Ovary (tissue), 10 donors: ENCODE data around the gene TEFM. TPM values are rescaled to one million over a fixed set of nuclear protein-coding genes. Genes with fewer than 3 reads are reported as not detected.

Experiments
- DNase-seq, 5 donors: peaks; one replicate each; pipeline ENCODE4 v3.0.0-alpha.2; 2019 to 2020
- H3K27ac ChIP-seq, 2 donors: fragments of 200-600 bp; one replicate each; pipeline versions ENCODE4 v1.5.1 to v1.8.0; 2019 to 2022
- H3K27me3 ChIP-seq: fragments of 200-600 bp; one replicate; pipeline ENCODE4 v1.8.0; 2022
- H3K36me3 ChIP-seq: fragments of 200-600 bp; sonication (generic); one replicate; pipeline ENCODE4 v1.5.1; 2019
- H3K4me1 ChIP-seq: one replicate; pipeline ENCODE4 v1.8.1; 2013; ENCODE audit warnings: mild to moderate bottlenecking, moderate library complexity; ENCODE audit not compliant: insufficient read depth
- H3K4me3 ChIP-seq: fragments of 200-600 bp; sonication (generic); one replicate; pipeline ENCODE4 v1.5.1; 2017
- H3K9me3 ChIP-seq, 2 donors: fragments of 200-600 bp in 1 of 2; sonication (generic) in 1 of 2; one replicate each; pipeline versions ENCODE4 v1.5.1 to v1.8.1; 2013 to 2019; ENCODE audit warnings: mild to moderate bottlenecking in 1 of 2, moderate library complexity in 1 of 2
- EP300 ChIP-seq: sonication (generic); formaldehyde crosslinking; IDR thresholded peaks from one replicate; pipeline ENCODE4 v1.6.1; 2017; ENCODE audit warnings: antibody characterized with exemption
- POLR2A ChIP-seq: fragments of 450-650 bp; IDR thresholded peaks from one replicate; pipeline ENCODE4 v1.6.1; 2017; ENCODE audit warnings: antibody characterized with exemption, mild to moderate bottlenecking, moderate library complexity
- WGBS, 3 donors: extraction: QIAGEN DNeasy Blood & Tissue Kit in 1 of 3; methylation state at CpG; one replicate each; pipeline versions ENCODE4 v1.1.5 to v1.1.7; 2013 to 2017; 5-methylcytosine and 5-hydroxymethylcytosine counted together
- intact Hi-C, 4 donors: fragments of 100-400 bp; cut with DNase I; formaldehyde crosslinking; loops; one replicate each; pipeline versions ENCODE4 v1.11.0 to v1.15.1; 2022 to 2023
- long read RNA-seq, 3 donors: library from polyadenylated mRNA in 2 of 3; unstranded in 2 of 3; transcript quantifications; one replicate each; pipeline ENCODE4 v2.0.0 and lab custom pipeline, GENCODE V29; 2021 to 2026
- polyA plus RNA-seq, 2 donors: library from polyadenylated mRNA; stranded (reverse); fragments of 200-250 nt in 1 of 2; fragments of 350-450 nt in 1 of 2; fragmentation: Illumina TruSeq in 1 of 2; extraction: RNeasy Lipid Tissue Mini Kit (QIAGEN cat#74804) in 1 of 2; gene quantifications; one replicate each; pipeline ENCODE4 v1.2.3, GENCODE V29; 2013 to 2014
- total RNA-seq, 7 donors: library from RNA; depleted of rRNA in 2 of 7; stranded (reverse); fragments of >200 nt in 2 of 7; fragmentation: NEBNext Ultra II Directional in 3 of 7; extraction: Animal tissue kit (Norgen Biotek cat#: 25700) in 3 of 7; gene quantifications; one replicate each; pipeline versions ENCODE4 v1.1.0 to v1.2.4, GENCODE V29; 2016 to 2023
- TF ChIP-seq, protein P1 (sequence below), 3 donors: fragments of 450-650 bp in 2 of 3; fragments of 200-600 bp in 1 of 3; IDR thresholded peaks; one replicate each; pipeline versions ENCODE4 v1.5.1 to v1.8.0; 2016 to 2022; ENCODE audit warnings: antibody characterized with exemption in 3 of 3, mild to moderate bottlenecking in 1 of 3
- donor health status: DM: no; HTN: no; CAD: no; lungs with moderate emphysema.
- donor health status: DM: no; HTN: no; CAD: no.
- donor health status: Bipolar disorder and iron deficiency.
- donor health status: DM: yes; HTN: yes; CAD: no.
- donor health status: DM: no; HTN: no; CAD: no.
- donor health status: DM: yes; HTN: yes; CAD: no.

TEFM gene, protein sequence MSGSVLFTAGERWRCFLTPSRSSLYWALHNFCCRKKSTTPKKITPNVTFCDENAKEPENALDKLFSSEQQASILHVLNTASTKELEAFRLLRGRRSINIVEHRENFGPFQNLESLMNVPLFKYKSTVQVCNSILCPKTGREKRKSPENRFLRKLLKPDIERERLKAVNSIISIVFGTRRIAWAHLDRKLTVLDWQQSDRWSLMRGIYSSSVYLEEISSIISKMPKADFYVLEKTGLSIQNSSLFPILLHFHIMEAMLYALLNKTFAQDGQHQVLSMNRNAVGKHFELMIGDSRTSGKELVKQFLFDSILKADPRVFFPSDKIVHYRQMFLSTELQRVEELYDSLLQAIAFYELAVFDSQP
- total RNA-seq (10 to 100 TPM; 11.8 to 18.3 (median 14.7) TPM), polyA plus RNA-seq (10 to 100 TPM in 1 of 2 donors, 1 to 10 TPM in 1; 9.4 to 13.2 TPM)
- long read RNA-seq, donor 1, partial matches to known transcripts = 1 of 10 reads
- long read RNA-seq, donor 1, other reads (novel, unspliced or antisense) = 2 of 10 reads
- long read RNA-seq, donor 2, transcript TEFM-205 (4 exons, 1,891 nt) = major isoform, 12 of 16 reads
- long read RNA-seq, donor 2, partial matches to known transcripts = 0 of 16 reads
- long read RNA-seq, donor 2, other reads (novel, unspliced or antisense) = 0 of 16 reads
- long read RNA-seq, donor 3, transcript TEFM-205 (4 exons, 1,891 nt) = major isoform, 5 of 7 reads
- long read RNA-seq, donor 3, partial matches to known transcripts = 0 of 7 reads
- long read RNA-seq, donor 3, other reads (novel, unspliced or antisense) = 2 of 7 reads

DNA sequence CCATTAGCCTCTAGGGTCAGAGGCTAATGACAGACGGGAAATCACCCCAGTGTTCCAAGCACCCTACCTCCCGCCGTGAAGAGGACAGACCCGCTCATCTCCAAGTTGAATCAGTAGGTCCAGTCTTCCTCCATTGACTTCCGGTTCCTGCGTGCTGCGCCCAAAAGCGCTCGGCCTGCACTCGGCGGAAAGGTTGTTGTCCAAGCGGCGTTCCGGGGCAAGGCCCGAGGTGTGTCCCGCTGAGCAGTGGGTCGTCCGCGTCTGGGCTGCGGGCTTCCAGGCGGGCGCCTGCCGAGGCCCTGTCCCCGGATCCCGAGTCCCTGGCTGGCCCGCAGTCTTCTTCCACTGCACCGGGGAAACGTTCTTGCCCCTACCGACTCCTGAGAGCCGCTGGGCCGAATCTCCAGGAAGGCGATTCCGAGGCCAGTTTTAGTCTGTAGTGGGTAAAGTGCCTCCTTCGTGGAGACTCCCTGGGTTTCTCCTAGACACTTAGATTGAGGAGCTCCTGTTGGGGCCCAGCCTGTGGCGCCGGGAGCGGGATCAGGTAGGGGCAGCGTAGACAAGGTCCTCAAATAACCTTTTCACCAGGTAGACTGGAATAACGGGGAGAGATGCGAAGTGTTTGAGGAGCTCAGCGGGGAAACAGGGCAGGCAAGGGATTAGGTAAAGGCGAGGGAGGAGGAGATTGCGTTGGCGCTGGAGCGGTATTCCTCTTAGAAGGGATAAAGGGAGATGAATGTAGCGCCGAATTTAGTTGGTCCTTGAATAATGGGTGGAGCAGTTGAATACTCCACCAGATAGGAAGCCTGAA is at the start of gene TEFM:
Gene TEFM, minus strand, starts transcription at position 138 of the 811 bp plus-strand sequence. Its CDS starts 40 bp downstream, at position 98.
- Histone ChIP-seq H3K4me1 (peaks cover 8% of the 10 kb centered on the region), H3K9me3 (no peaks in the 10 kb centered on the region), H3K36me3 (no peaks in the 10 kb centered on the region), H3K27ac (peak within 1 kb of the TSS; percentile 23 to 44), H3K4me3 (peak within 1 kb of the TSS; percentile 66), H3K27me3 (no peaks in the 10 kb centered on the region)
- TF ChIP-seq POLR2A (peak; percentile 43), EP300 (no peak)
- TF ChIP-seq, protein P1, sequence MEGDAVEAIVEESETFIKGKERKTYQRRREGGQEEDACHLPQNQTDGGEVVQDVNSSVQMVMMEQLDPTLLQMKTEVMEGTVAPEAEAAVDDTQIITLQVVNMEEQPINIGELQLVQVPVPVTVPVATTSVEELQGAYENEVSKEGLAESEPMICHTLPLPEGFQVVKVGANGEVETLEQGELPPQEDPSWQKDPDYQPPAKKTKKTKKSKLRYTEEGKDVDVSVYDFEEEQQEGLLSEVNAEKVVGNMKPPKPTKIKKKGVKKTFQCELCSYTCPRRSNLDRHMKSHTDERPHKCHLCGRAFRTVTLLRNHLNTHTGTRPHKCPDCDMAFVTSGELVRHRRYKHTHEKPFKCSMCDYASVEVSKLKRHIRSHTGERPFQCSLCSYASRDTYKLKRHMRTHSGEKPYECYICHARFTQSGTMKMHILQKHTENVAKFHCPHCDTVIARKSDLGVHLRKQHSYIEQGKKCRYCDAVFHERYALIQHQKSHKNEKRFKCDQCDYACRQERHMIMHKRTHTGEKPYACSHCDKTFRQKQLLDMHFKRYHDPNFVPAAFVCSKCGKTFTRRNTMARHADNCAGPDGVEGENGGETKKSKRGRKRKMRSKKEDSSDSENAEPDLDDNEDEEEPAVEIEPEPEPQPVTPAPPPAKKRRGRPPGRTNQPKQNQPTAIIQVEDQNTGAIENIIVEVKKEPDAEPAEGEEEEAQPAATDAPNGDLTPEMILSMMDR (IDR thresholded peaks at IDR 0.05) = no peak
- WGBS, 3 donors = 0% methylated on average over 47 of the region's 47 CpGs
- peak; percentile 83 to 92 (median 86) for DNase-seq
- intact Hi-C loops = loop anchor here in 1 of 4 donors (10.0 kb wide), 1 partner anchor 308 kb away; no protein-coding TSS in a partner anchor

DNA sequence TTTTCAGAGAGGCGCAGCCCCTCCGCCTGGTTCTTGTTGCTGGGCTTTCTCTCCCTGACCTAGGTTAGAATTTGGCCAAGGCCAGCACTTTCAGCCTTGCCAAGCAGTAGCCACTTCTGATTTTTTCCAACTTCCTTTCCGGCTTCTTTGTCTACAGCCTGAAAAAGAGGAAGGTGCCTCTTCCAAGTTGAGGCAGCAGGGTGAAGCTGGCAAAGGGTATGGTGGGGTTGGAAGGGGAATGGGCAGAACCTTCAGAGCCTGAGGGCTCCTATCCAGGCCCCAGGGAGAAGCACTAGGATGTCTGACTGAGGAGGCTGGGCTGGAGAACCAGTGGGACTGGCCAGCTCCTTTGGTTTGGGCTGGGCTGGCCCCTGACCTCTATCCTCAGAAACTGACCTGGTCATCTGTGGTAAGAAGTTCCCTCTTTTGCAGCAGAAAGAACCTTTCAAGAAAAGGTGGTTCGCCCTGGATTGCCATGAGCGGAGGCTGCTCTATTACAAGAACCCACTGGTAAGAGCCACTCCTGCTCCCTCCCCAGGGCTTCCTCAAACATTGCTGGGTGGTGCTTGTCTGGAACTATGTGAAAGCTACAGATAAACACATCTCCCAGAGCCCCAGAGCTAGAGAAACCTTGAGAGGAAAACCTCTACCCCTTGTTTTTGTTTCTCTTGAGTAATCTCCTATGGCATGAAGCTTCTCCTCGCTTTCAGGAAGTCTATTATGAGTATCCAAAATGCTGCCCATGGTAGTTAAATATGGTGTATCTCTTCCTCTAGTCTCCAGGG is 48.2 kb upstream of the TEFM start:
- Histone ChIP-seq H3K9me3 (no peaks in the 10 kb centered on the region), H3K36me3 (no peaks in the 10 kb centered on the region), H3K4me1 (no peaks in the 10 kb centered on the region), H3K4me3 (no peak overlapping the region), H3K27me3 (no peaks in the 10 kb centered on the region), H3K27ac (no peak overlapping the region)
- intact Hi-C loops = no loop called here
- 61 to 72% (median 69%) methylated on average over 6 of the region's 6 CpGs for WGBS, 3 donors
- TF ChIP-seq, protein P1 (IDR thresholded peaks at IDR 0.05) = no peak
- no peak for TF ChIP-seq POLR2A
- TF ChIP-seq EP300 = no peak
- DNase-seq = no peak

GRCh38 chr17:30952638-30953393 is 46.8 kb upstream of the TEFM start:
- TF ChIP-seq, protein P1 (IDR thresholded peaks at IDR 0.05) = no peak
- TF ChIP-seq POLR2A (no peak), EP300 (no peak)
- H3K27me3 ChIP-seq = no peaks in the 10 kb centered on the region
- no peak for DNase-seq
- no peaks in the 10 kb centered on the region for H3K36me3 ChIP-seq
- no peaks in the 10 kb centered on the region for H3K4me1 ChIP-seq
- WGBS, 3 donors = 92 to 94% (median 93%) methylated on average over 9 of the region's 9 CpGs
- no peak overlapping the region for H3K4me3 ChIP-seq
- intact Hi-C loops = no loop called here
- no peaks in the 10 kb centered on the region for H3K9me3 ChIP-seq
- H3K27ac ChIP-seq = no peak overlapping the region
